ENCODE measurements around the gene ITK.
"Not testable (repeated sequence)": the region's sequence is repeated elsewhere in the genome, so short reads cannot be mapped to it uniquely, and the experiment has no call there.

ITK gene

GRCh38 chr5:157213527-157214243 is 33.0 kb downstream of the ITK start:
- DNase-seq = no peak

GRCh38 chr5:157214415-157214814 is 33.8 kb downstream of the ITK start:
- no peak for DNase-seq

- no peak for DNase-seq
Observed at GRCh38 chr5:157214861-157215513, 34.3 kb downstream of the ITK start.

- no peak for DNase-seq
Observed at GRCh38 chr5:157215514-157216167, 35.0 kb downstream of the ITK start.

- no peak for DNase-seq
Observed at GRCh38 chr5:157216391-157217142, 35.9 kb downstream of the ITK start.

GRCh38 chr5:157217289-157218024 is 36.8 kb downstream of the ITK start:
- DNase-seq = no peak

- no peak for DNase-seq
Observed at GRCh38 chr5:157219491-157220271, 39.0 kb downstream of the ITK start.

- DNase-seq = no peak
Observed at GRCh38 chr5:157221959-157222358, 41.3 kb downstream of the ITK start.

GRCh38 chr5:157222506-157223230 is 42.0 kb downstream of the ITK start:
- no peak for DNase-seq

GRCh38 chr5:157225469-157226422 is 45.1 kb downstream of the ITK start:
- no peak for DNase-seq

GRCh38 chr5:157230610-157231009 is 50.0 kb downstream of the ITK start:
- DNase-seq = no peak

- DNase-seq = no peak
Observed at GRCh38 chr5:157232706-157233105, 52.1 kb downstream of the ITK start.

- no peak for DNase-seq
Observed at GRCh38 chr5:157233515-157233914, 52.9 kb downstream of the ITK start.

- DNase-seq = no peak
Observed at GRCh38 chr5:157236423-157236822, 55.8 kb downstream of the ITK start.

GRCh38 chr5:157241483-157241882 is 60.8 kb downstream of the ITK start:
- no peak for DNase-seq

GRCh38 chr5:157244704-157245103 is 64.1 kb downstream of the ITK start:
- DNase-seq = not testable (repeated sequence)

- DNase-seq = no peak
Observed at GRCh38 chr5:157245476-157245875, 64.8 kb downstream of the ITK start.

GRCh38 chr5:157245886-157246285 is 65.2 kb downstream of the ITK start:
- no peak for DNase-seq

GRCh38 chr5:157247267-157247666 is 66.6 kb downstream of the ITK start:
- DNase-seq = no peak
